ENCODE measurements around the gene MMD.

MMD gene

DNA sequence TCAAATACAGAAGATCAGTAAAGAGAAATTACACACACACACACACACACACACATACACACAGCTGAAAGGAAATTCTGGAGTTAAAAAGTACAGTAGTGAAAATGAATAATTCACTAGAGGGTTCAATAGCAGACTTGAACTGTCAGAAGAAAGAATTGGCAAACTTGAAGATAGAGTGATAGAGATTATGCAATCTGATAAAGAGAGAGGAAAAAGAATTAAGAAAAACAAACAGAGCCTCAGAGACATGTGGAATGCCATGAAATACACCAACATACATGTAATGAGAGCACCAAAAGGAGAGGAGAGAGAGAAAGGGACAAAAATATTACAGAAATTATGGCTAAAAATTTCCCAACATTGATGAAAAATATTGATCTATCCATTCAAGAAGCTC lies 60.7 kb downstream of the MMD start:
- TF ChIP-seq RAD21 (IDR thresholded peaks at IDR 0.05; ENCODE audit: low read depth) (no peak), NFIC (IDR thresholded peaks at IDR 0.05) (no peak), TCF12 (IDR thresholded peaks at IDR 0.05; ENCODE audit: low read depth) (no peak), ZBTB7A (IDR thresholded peaks at IDR 0.05; ENCODE audit: low read depth) (no peak), EGR1 (IDR thresholded peaks at IDR 0.05) (no peak), FOXM1 (IDR thresholded peaks at IDR 0.05; ENCODE audit: borderline replicate concordance, low read depth) (no peak), CEBPB (IDR thresholded peaks at IDR 0.05) (no peak), YY1 (IDR thresholded peaks at IDR 0.05; ENCODE audit: low read depth) (no peak)
- TF ChIP-seq, protein P1, sequence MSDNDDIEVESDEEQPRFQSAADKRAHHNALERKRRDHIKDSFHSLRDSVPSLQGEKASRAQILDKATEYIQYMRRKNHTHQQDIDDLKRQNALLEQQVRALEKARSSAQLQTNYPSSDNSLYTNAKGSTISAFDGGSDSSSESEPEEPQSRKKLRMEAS (IDR thresholded peaks at IDR 0.05): no peak
- TF ChIP-seq, protein P2, sequence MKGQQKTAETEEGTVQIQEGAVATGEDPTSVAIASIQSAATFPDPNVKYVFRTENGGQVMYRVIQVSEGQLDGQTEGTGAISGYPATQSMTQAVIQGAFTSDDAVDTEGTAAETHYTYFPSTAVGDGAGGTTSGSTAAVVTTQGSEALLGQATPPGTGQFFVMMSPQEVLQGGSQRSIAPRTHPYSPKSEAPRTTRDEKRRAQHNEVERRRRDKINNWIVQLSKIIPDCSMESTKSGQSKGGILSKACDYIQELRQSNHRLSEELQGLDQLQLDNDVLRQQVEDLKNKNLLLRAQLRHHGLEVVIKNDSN (IDR thresholded peaks at IDR 0.05): no peak
- TF ChIP-seq, protein P3, sequence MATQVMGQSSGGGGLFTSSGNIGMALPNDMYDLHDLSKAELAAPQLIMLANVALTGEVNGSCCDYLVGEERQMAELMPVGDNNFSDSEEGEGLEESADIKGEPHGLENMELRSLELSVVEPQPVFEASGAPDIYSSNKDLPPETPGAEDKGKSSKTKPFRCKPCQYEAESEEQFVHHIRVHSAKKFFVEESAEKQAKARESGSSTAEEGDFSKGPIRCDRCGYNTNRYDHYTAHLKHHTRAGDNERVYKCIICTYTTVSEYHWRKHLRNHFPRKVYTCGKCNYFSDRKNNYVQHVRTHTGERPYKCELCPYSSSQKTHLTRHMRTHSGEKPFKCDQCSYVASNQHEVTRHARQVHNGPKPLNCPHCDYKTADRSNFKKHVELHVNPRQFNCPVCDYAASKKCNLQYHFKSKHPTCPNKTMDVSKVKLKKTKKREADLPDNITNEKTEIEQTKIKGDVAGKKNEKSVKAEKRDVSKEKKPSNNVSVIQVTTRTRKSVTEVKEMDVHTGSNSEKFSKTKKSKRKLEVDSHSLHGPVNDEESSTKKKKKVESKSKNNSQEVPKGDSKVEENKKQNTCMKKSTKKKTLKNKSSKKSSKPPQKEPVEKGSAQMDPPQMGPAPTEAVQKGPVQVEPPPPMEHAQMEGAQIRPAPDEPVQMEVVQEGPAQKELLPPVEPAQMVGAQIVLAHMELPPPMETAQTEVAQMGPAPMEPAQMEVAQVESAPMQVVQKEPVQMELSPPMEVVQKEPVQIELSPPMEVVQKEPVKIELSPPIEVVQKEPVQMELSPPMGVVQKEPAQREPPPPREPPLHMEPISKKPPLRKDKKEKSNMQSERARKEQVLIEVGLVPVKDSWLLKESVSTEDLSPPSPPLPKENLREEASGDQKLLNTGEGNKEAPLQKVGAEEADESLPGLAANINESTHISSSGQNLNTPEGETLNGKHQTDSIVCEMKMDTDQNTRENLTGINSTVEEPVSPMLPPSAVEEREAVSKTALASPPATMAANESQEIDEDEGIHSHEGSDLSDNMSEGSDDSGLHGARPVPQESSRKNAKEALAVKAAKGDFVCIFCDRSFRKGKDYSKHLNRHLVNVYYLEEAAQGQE (IDR thresholded peaks at IDR 0.05; ENCODE audit: low read depth): no peak

DNA sequence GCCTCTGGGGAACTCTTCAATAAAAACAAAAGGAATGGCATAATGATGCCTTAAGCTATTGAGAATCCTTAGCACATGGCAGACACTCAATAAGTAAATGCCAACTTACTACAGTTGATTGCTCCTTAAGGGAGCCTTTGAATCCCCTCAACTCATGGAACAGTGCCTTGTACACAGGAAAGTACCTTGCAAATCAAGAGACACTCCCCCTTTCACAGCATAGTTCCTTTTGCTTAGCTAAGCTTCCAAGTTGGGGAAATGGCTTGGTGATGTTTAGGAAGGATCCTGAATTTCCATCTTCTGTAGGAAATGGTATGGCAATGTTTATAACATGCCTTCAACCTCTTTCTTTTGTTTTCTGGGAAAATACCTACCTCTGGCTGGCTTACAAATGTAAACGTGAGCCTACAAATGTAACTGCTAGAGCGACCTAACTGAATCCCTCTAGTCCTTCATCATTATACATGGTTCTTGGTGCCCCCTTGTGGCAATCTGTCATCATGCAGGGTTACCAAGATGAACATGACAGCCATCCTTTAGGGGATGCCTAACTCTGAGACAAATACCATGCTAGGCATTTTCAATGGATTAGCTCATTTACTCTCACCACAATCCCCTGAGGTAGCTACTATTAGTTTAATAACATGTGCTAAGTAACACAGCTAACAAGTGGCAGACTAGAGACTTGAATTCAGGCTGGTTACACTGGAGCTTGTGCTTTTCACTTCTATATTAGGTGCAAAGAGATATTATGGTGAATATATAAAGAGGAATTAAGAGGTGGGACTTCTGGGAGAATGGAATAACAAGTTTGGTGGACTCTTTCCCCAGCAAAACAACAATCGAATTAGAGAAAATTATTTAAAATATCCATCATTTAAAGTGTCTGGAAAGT lies 65.0 kb downstream of the MMD start:
- peak; percentile 64 for TF ChIP-seq RAD21 (IDR thresholded peaks at IDR 0.05; ENCODE audit: low read depth)
- TF ChIP-seq, protein P3 (IDR thresholded peaks at IDR 0.05; ENCODE audit: low read depth): no peak

DNA sequence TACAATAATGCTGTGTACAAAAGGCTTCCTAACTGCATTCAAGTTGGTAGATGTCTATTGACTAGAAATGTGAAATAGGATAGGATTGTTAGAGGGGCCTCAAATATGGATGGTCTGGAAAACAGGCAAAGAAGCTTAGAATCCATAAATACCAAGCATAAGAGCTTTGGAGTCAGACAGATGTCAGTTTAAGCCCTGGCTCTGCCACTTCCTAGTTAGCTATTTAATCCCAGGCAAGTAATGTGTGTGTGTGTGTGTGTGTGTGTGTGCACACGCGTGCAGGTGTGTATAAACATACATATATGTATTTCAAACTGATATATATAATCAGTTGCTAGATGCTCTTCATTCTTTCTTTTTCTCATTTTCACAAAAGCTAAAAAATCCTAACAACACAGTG lies 66.7 kb downstream of the MMD start:
- TF ChIP-seq ZBTB7A (IDR thresholded peaks at IDR 0.05; ENCODE audit: low read depth): no peak
- no peak for TF ChIP-seq TEAD4 (IDR thresholded peaks at IDR 0.05)

DNA sequence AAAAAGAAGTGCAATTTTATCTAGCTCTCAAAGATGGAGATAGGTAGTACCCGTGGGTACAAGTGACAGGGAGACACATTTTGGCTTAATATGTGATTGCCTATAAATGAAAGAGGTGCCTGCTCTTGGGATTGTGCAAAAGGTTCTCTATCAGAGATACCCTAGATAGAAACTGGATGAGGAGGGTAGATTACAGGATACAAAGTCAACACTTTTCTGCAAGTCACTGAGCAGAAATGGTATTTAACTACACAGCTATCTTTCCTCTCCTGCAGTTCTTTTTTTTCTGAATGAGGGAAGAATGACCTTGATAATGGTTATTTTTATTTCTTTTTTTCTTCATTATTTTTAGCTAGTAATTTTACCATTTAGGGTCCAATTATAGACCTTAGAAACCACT lies 67.6 kb downstream of the MMD start:
- TF ChIP-seq NFIC (IDR thresholded peaks at IDR 0.05) (no peak), CEBPB (IDR thresholded peaks at IDR 0.05) (no peak), ZBTB7A (IDR thresholded peaks at IDR 0.05; ENCODE audit: low read depth) (no peak), CREB1 (IDR thresholded peaks at IDR 0.05; ENCODE audit: low read depth) (no peak), TCF12 (IDR thresholded peaks at IDR 0.05; ENCODE audit: low read depth) (no peak), TAF1 (IDR thresholded peaks at IDR 0.05; ENCODE audit: low read depth) (no peak), EGR1 (IDR thresholded peaks at IDR 0.05) (no peak), EP300 (IDR thresholded peaks at IDR 0.05; ENCODE audit: borderline replicate concordance) (no peak), FOXM1 (IDR thresholded peaks at IDR 0.05; ENCODE audit: borderline replicate concordance, low read depth) (no peak), RAD21 (IDR thresholded peaks at IDR 0.05; ENCODE audit: low read depth) (no peak), TEAD4 (IDR thresholded peaks at IDR 0.05) (no peak), YY1 (IDR thresholded peaks at IDR 0.05; ENCODE audit: low read depth) (no peak)
- TF ChIP-seq, protein P2 (IDR thresholded peaks at IDR 0.05): no peak
- TF ChIP-seq, protein P3 (IDR thresholded peaks at IDR 0.05; ENCODE audit: low read depth): no peak
- TF ChIP-seq, protein P1 (IDR thresholded peaks at IDR 0.05): no peak

DNA sequence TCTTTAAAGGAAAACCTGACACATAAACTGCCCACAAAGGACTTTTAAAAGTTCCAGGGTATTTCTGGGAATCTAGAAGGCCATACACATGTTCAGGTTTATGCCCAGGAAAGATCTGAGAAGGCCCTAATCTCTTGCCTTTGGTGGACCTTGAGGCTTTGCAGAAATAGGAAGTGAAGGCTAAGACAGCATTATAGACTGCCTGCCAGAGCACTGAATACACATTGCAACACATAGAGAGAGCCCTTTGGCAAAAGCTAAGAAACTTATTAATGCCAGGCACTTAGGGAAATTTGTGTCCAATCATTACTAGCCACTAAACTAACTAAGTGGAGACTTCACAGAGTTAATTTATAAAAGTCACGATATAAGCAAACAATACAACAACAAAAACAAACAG lies 70.4 kb downstream of the MMD start:
- TF ChIP-seq RAD21 (IDR thresholded peaks at IDR 0.05; ENCODE audit: low read depth): no peak
- TF ChIP-seq FOXM1 (IDR thresholded peaks at IDR 0.05; ENCODE audit: borderline replicate concordance, low read depth): no peak
- TF ChIP-seq CREB1 (IDR thresholded peaks at IDR 0.05; ENCODE audit: low read depth): no peak
- TF ChIP-seq NFIC (IDR thresholded peaks at IDR 0.05): no peak
- no peak for TF ChIP-seq ZBTB7A (IDR thresholded peaks at IDR 0.05; ENCODE audit: low read depth)
- TF ChIP-seq, protein P3 (IDR thresholded peaks at IDR 0.05; ENCODE audit: low read depth): no peak
- TF ChIP-seq YY1 (IDR thresholded peaks at IDR 0.05; ENCODE audit: low read depth): no peak
- TF ChIP-seq, protein P1 (IDR thresholded peaks at IDR 0.05): no peak
- TF ChIP-seq, protein P2 (IDR thresholded peaks at IDR 0.05): no peak
- no peak for TF ChIP-seq TAF1 (IDR thresholded peaks at IDR 0.05; ENCODE audit: low read depth)
- no peak for TF ChIP-seq EP300 (IDR thresholded peaks at IDR 0.05; ENCODE audit: borderline replicate concordance)
- no peak for TF ChIP-seq CEBPB (IDR thresholded peaks at IDR 0.05)
- TF ChIP-seq TCF12 (IDR thresholded peaks at IDR 0.05; ENCODE audit: low read depth): no peak
